Stomach (tissue), 4 donors: ENCODE measurements around the gene TIA1.

Source experiments
- CTCF ChIP-seq, 7 experiments: fragments of 450-650 bp in 4 of 7; fragments of 200-600 bp in 3 of 7; sonication (generic) in 3 of 7; IDR thresholded peaks; one replicate each; pipeline ENCODE4 v1.5.1; 2016 to 2019; ENCODE audit warnings: antibody characterized with exemption in 7 of 7, control low read depth in 2 of 7, mild to moderate bottlenecking in 1 of 7
- EP300 ChIP-seq: sonication (generic); formaldehyde crosslinking; IDR thresholded peaks from one replicate; pipeline ENCODE4 v1.6.1; 2017; ENCODE audit warnings: antibody characterized with exemption
- POLR2A ChIP-seq, 4 donors: fragments of 450-650 bp; IDR thresholded peaks; one replicate each; pipeline ENCODE4 v1.6.1; 2016; ENCODE audit warnings: antibody characterized with exemption in 4 of 4, control low read depth in 2 of 4, mild to moderate bottlenecking in 1 of 4, moderate library complexity in 1 of 4

DNA sequence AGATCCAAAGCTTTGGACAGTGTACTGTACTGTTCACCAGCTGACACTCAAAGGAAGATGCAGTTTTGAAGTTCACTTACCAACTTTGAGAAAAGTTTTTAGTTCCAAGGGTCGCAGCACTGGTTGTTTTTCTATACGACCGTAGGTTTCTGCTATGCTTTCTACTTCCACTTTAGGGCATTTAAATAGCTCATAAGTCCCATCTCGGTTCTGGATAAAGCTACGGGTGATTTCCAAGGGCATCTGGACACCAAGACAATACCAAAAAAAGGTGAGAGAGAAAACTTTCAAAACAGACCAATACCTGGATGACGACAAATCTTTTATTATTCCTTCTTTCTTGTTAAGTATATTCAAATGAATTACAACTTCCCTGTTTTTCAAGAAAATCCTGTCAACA, 87.9 kb downstream of the TIA1 start:
- TF ChIP-seq POLR2A (IDR thresholded peaks at IDR 0.05) (no peak), CTCF (IDR thresholded peaks at IDR 0.05) (no peak), EP300 (no peak)
